Measurements from ENCODE around the gene UBTF. TPM values are rescaled to one million over a fixed set of nuclear protein-coding genes. Genes with fewer than 3 reads are reported as not detected.
A peak's percentile ranks its signal among the peaks of the same experiment; 100 is the strongest.

UBTF gene
- total RNA-seq, 1 donor from 2014 or later, result 53.5 TPM

GRCh38 chr17:44171931-44172455 is 47.5 kb downstream of the UBTF start:
- peak in 1 of 2 donors; percentile 82 for DNase-seq (ENCODE audit: extremely low spot score in 2 of 2)
- no peak overlapping the region for H3K27ac ChIP-seq
- H3K9me3 ChIP-seq, result no peaks in the 10 kb centered on the region
- peaks cover 9% of the 10 kb centered on the region for H3K4me1 ChIP-seq
- H3K27me3 ChIP-seq, result no peaks in the 10 kb centered on the region
- intact Hi-C loops (cut with DNase I), result no loop called here
- TF ChIP-seq CTCF (IDR thresholded peaks at IDR 0.05) (no peak), POLR2A (IDR thresholded peaks at IDR 0.05) (no peak), POLR2AphosphoS5 (IDR thresholded peaks at IDR 0.05; ENCODE audit: insufficient read depth in 1 of 2, low read depth in 1 of 2) (no peak)
- no peak overlapping the region for H3K4me3 ChIP-seq
- H3K36me3 ChIP-seq, result peaks cover 0 to 7% of the 10 kb centered on the region in 2 donors

DNA sequence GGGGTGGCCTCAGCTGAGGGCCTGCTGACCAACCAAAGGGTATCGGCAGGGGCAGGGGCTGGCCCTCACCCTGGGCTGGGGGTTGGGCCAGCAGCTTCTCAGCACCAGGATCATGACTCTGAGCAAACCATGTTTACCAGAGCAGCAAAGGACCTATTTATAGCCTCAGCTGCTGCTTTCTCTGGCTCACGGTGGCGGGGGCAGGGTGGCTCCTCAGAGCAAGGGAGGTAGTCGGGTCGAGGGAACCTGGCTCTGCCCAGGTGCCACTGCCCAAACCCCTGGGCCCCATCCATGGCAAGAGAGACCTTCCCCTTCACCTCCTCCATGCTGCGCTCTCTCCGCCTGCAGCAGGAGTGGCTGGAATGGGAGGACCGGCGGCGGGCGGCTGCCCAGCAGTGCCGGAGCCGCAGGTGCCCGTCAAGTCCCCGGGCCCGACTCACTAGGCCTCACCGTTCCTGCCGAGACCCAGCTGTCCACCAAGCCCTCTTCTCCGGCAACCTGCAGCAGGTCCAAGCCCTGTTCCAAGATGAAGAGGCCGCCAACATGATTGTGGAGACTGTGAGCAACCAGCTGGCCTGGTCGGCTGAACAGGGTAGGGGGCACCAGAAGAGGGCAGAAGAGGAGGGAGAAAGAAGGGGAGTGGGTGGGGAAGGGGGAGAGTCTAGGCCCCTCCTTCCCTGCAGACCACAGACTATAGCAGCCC is 48.8 kb downstream of the UBTF start, which contains the start of gene ASB16:
Gene ASB16 (plus strand): TSS at position 206 of the 703 bp plus-strand sequence. CDS start 86 bp downstream, at position 292.
- intact Hi-C loops (cut with DNase I), result no loop called here
- TF ChIP-seq POLR2A (IDR thresholded peaks at IDR 0.05), result no peak
- no peak for TF ChIP-seq CTCF (IDR thresholded peaks at IDR 0.05)
- TF ChIP-seq POLR2AphosphoS5 (IDR thresholded peaks at IDR 0.05; ENCODE audit: insufficient read depth in 1 of 2, low read depth in 1 of 2), result no peak
- no peak for DNase-seq (ENCODE audit: extremely low spot score in 2 of 2)
- Histone ChIP-seq H3K27ac (peak within 1 kb of the TSS; percentile 13), H3K36me3 (no peaks in the 10 kb centered on the region), H3K4me1 (peaks cover 9% of the 10 kb centered on the region), H3K27me3 (no peaks in the 10 kb centered on the region), H3K9me3 (no peaks in the 10 kb centered on the region), H3K4me3 (peak within 1 kb of the TSS; percentile 2 to 3)

GRCh38 chr17:44170135-44170498 is 49.4 kb downstream of the UBTF start:
- H3K27me3 ChIP-seq, result no peaks in the 10 kb centered on the region
- no peak overlapping the region for H3K4me3 ChIP-seq
- peak overlapping the region; percentile 13 for H3K27ac ChIP-seq
- intact Hi-C loops (cut with DNase I), result no loop called here
- H3K36me3 ChIP-seq, result no peaks in the 10 kb centered on the region
- DNase-seq (ENCODE audit: extremely low spot score in 2 of 2), result no peak
- H3K4me1 ChIP-seq, result peaks cover 9% of the 10 kb centered on the region
- no peaks in the 10 kb centered on the region for H3K9me3 ChIP-seq
- TF ChIP-seq POLR2A (IDR thresholded peaks at IDR 0.05), result no peak
- no peak for TF ChIP-seq POLR2AphosphoS5 (IDR thresholded peaks at IDR 0.05; ENCODE audit: insufficient read depth in 1 of 2, low read depth in 1 of 2)
- TF ChIP-seq CTCF (IDR thresholded peaks at IDR 0.05), result no peak

DNA sequence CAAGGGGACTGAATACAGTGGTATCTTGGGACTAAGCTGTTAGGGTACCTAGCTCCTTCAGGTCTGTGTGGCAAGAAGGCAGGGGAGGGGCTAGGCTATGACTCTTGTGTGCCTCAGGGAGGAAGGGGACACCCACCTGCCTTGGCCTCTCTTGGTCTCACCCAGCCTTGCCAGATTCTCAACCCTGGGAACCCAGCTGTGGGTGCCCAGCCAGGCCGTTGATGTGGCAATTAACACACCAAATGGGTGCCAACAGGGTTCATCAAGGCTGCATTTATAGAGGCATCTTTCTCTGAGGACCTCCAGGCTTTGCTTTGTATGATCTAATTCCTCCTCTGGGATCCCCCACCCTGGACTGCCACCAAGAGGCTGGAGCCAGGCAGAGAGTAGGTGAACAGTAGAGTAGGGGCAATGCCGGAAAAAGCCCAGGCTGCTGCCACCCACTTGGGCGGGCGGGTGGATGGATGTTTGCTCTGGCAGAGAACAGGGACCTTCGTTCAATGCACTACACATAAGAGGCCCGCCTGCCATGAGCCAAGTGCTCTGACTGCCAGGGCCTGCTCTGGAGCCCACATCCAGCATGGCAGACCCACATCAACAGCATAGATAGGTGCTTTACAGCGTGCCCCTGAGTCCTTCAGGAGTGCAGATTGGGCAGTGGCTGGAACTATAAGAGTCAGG is 52.2 kb downstream of the UBTF start:
- H3K9me3 ChIP-seq, result no peaks in the 10 kb centered on the region
- H3K4me1 ChIP-seq, result peaks cover 9% of the 10 kb centered on the region
- no peak for DNase-seq (ENCODE audit: extremely low spot score in 2 of 2)
- H3K36me3 ChIP-seq, result no peaks in the 10 kb centered on the region
- H3K27ac ChIP-seq, result no peak overlapping the region
- intact Hi-C loops (cut with DNase I), result loop anchor here (10.0 kb wide), 1 partner anchor 223 kb away; the partner anchor contains the start of gene PPY
- TF ChIP-seq POLR2AphosphoS5 (IDR thresholded peaks at IDR 0.05; ENCODE audit: insufficient read depth in 1 of 2, low read depth in 1 of 2) (no peak), CTCF (IDR thresholded peaks at IDR 0.05) (no peak), POLR2A (IDR thresholded peaks at IDR 0.05) (no peak)
- no peaks in the 10 kb centered on the region for H3K27me3 ChIP-seq
- H3K4me3 ChIP-seq, result no peak overlapping the region

All from vagina (tissue), 2 donors.